GM12878 (cell line): Measurements from ENCODE around the gene CTNNA3. TPM values are rescaled to one million over a fixed set of nuclear protein-coding genes. Genes with fewer than 3 reads are reported as not detected.

Experiments
- ATAC-seq: fragments of 200-7000 bp; cut with Tn5 transposase; 3 replicates; pipeline ENCODE4 v1.9.1; 2020; ENCODE audit warnings: mild to moderate bottlenecking, moderate library complexity
- BruUV-seq: library from RNA; stranded (reverse); fragments of 400-500 nt; replicated peaks from 2 replicates; lab custom pipeline; 2021; lab: Mats Ljungman, UMichigan
- CTCF ChIA-PET: fragments of 300-600 bp; sonication (Branson Sonifier 250); formaldehyde crosslinking; extraction: SDS; loops from one replicate; lab custom pipeline; 2021; ENCODE audit warnings: inconsistent platforms; lab: Yijun Ruan, JAX
- POLR2A ChIA-PET: fragments of 350-600 bp; formaldehyde crosslinking; extraction: SDS; loops from one replicate; lab custom pipeline; 2021; ENCODE audit warnings: inconsistent platforms; lab: Charles Lee
- RAD21 ChIA-PET: fragments of 300-600 bp; sonication (Branson Sonifier 250); formaldehyde crosslinking; loops from one replicate; lab custom pipeline; 2023; ENCODE audit warnings: antibody characterized with exemption; ENCODE audit not compliant: unreplicated experiment; lab: Charles Lee
- SMC1A ChIA-PET: fragments of 300-600 bp; sonication (Branson Sonifier 250); formaldehyde crosslinking; loops from one replicate; lab custom pipeline; 2023; ENCODE audit not compliant: unreplicated experiment, uncharacterized antibody; lab: Charles Lee
- DNase-seq: peaks from one replicate; pipeline ENCODE4 v3.0.0-alpha.2; 2011; ENCODE audit warnings: low read depth, low spot score
- FAIRE-seq: peaks from 3 replicates; lab custom pipeline; 2011; peaks lifted over from hg19 to GRCh38; lab: Jason Lieb, UNC
- H2AFZ ChIP-seq: 2 replicates; pipeline ENCODE4 v1.6.0; 2011; ENCODE audit warnings: low read depth, low read length, control low read depth; ENCODE audit not compliant: control insufficient read depth
- H3K27ac ChIP-seq: 2 replicates; pipeline ENCODE4 v1.5.1; 2011; ENCODE audit warnings: control low read depth; ENCODE audit not compliant: control insufficient read depth, insufficient read depth
- H3K27me3 ChIP-seq, 2 experiments: replicated peaks in 1 of 2; 2 replicates each; pipeline versions ENCODE4 v1.6.0 to v1.6.1; 2011; ENCODE audit warnings: low read length in 1 of 2; ENCODE audit not compliant: control insufficient read depth in 2 of 2, insufficient read depth in 2 of 2
- H3K36me3 ChIP-seq, 2 experiments: 2 replicates each; pipeline ENCODE4 v1.5.1; 2011; ENCODE audit warnings: low read length in 1 of 2; ENCODE audit not compliant: control insufficient read depth in 2 of 2, insufficient read depth in 2 of 2
- H3K4me1 ChIP-seq: 2 replicates; pipeline ENCODE4 v1.6.1; 2011; ENCODE audit warnings: mild to moderate bottlenecking, low read length, moderate library complexity, mixed read lengths; ENCODE audit not compliant: control insufficient read depth, insufficient read depth
- H3K4me2 ChIP-seq: 2 replicates; pipeline ENCODE4 v1.6.0; 2011; ENCODE audit warnings: control low read depth; ENCODE audit not compliant: control insufficient read depth, insufficient read depth
- H3K4me3 ChIP-seq: fragments of 200-600 bp; sonication (generic); 2 replicates; pipeline ENCODE4 v1.5.1; 2016
- H3K79me2 ChIP-seq: 2 replicates; pipeline ENCODE4 v1.6.0; 2011; ENCODE audit warnings: low read length; ENCODE audit not compliant: control insufficient read depth, insufficient read depth
- H3K9ac ChIP-seq: 2 replicates; pipeline ENCODE4 v1.8.0; 2011; ENCODE audit warnings: low read length, control low read depth, mixed read lengths; ENCODE audit not compliant: control insufficient read depth, insufficient read depth
- H3K9me3 ChIP-seq: replicated peaks from 3 replicates; pipeline ENCODE4 v1.5.1; 2011; ENCODE audit warnings: mild to moderate bottlenecking, low read length; ENCODE audit not compliant: control insufficient read depth, insufficient read depth
- H4K20me1 ChIP-seq: 2 replicates; pipeline ENCODE4 v1.6.0; 2011; ENCODE audit not compliant: control insufficient read depth, insufficient read depth
- BHLHE40 ChIP-seq, 2 experiments: fragments of 450-650 bp in 1 of 2; IDR thresholded peaks; 2 replicates each; pipeline ENCODE4 v1.6.1; 2011 to 2017; ENCODE audit warnings: low read depth in 2 of 2, borderline replicate concordance in 1 of 2, improper control_type of control experiment in 1 of 2, low read length in 1 of 2, mild to moderate bottlenecking in 1 of 2
- CBX3 ChIP-seq: fragments of 200-600 bp; sonication (generic); IDR thresholded peaks from 2 replicates; pipeline ENCODE4 v1.6.1; 2016; ENCODE audit warnings: low read depth, borderline replicate concordance
- HSF1 ChIP-seq: fragments of 150-350 bp; IDR thresholded peaks from 2 replicates; pipeline ENCODE4 v1.6.1; 2014; ENCODE audit warnings: mild to moderate bottlenecking, low read depth, low read length
- IKZF1 ChIP-seq: fragments of 450-650 bp; conservative IDR thresholded peaks from 2 replicates; pipeline ENCODE4 v1.6.1; 2017; ENCODE audit warnings: antibody characterized with exemption, mild to moderate bottlenecking
- PRDM15 ChIP-seq: fragments of 450-650 bp; formaldehyde crosslinking; IDR thresholded peaks from 2 replicates; pipeline ENCODE4 v1.4.0; 2020; ENCODE audit warnings: mild to moderate bottlenecking, moderate library complexity
- RELA ChIP-seq: fragments of 450-650 bp; IDR thresholded peaks from 2 replicates; pipeline ENCODE4 v1.8.0; 2014; ENCODE audit warnings: borderline replicate concordance; ENCODE audit not compliant: partially characterized antibody
- SMC3 ChIP-seq: IDR thresholded peaks from 2 replicates; pipeline ENCODE4 v1.6.1; 2011; ENCODE audit warnings: low read length, improper control_type of control experiment, borderline replicate concordance
- in situ Hi-C: fragments of 300-500 bp; cut with MboI; formaldehyde crosslinking; loops from 9 replicates; pipeline ENCODE4 v1.14.3; 2018; ENCODE audit warnings: mixed read lengths
- intact Hi-C: fragments of 100-400 bp; cut with micrococcal nuclease; formaldehyde crosslinking; loops from one replicate; pipeline ENCODE4 v1.14.2; 2022; ENCODE audit not compliant: unreplicated experiment
- polyA plus RNA-seq, 11 experiments: library from polyadenylated mRNA; depleted of rRNA in 4 of 11; unstranded in 6 of 11; stranded (reverse) in 5 of 11; fragments of >200 nt; fragmentation: Nextera tagmentation in 4 of 11; fragmentation: Illumina TruSeq in 1 of 11; extraction: Ambion mirVana in 4 of 11; extraction: Trizol in 1 of 11; gene quantifications; 1 replicate in 1 of 11; 2 replicates in 10 of 11; pipeline versions ENCODE4 v1.2.1 to v1.2.3, GENCODE V29; 2011 to 2016; ENCODE audit warnings: inconsistent platforms in 2 of 11, missing spikeins in 2 of 11, low read depth in 1 of 11
- total RNA-seq, 4 experiments: library from RNA; depleted of rRNA in 3 of 4; stranded (reverse); fragments of >200 nt in 3 of 4; fragmentation: Illumina TruSeq in 1 of 4; extraction: Trizol in 1 of 4; gene quantifications; 2 replicates each; pipeline versions ENCODE4 v1.2.1 to v1.2.3, GENCODE V29; 2013 to 2021

CTNNA3 gene
- total and polyA plus RNA-seq, 10 of the 15 experiments (the other 5 are each of a cell fraction or from before 2014, with no cell fraction given), result under 0.01 to 4.5 (median 0.22) TPM; not detected in 2

GRCh38 chr10:66405566-66405965 lies 1290.4 kb downstream of the CTNNA3 start:
- no peaks in the 10 kb centered on the region for H3K36me3 ChIP-seq
- intact Hi-C loops (no loop called here), in situ Hi-C loops (no loop called here)
- no peak overlapping the region for H2AFZ ChIP-seq
- no peaks in the 10 kb centered on the region for H4K20me1 ChIP-seq
- RAD21 ChIA-PET, result no interaction called here
- BruUV-seq, result no TSS peak
- no peak overlapping the region for H3K4me2 ChIP-seq
- H3K9me3 ChIP-seq, result no peaks in the 10 kb centered on the region
- H3K79me2 ChIP-seq, result no peaks in the 10 kb centered on the region
- CTCF ChIA-PET, result no interaction called here
- FAIRE-seq (no peak), ATAC-seq (no peak), DNase-seq (no peak)
- H3K9ac ChIP-seq, result no peak overlapping the region
- H3K4me1 ChIP-seq, result no peaks in the 10 kb centered on the region
- SMC1A ChIA-PET, result no interaction called here
- H3K27me3 ChIP-seq, result no peaks in the 10 kb centered on the region
- H3K4me3 ChIP-seq, result no peak overlapping the region
- POLR2A ChIA-PET, result no interaction called here
- TF ChIP-seq SMC3 (no peak), PRDM15 (no peak), HSF1 (no peak), CBX3 (no peak), IKZF1 (no peak), BHLHE40 (IDR thresholded peaks at IDR 0.05; ENCODE audit: borderline replicate concordance in 1 of 2, low read depth in 2 of 2, low read length in 1 of 2) (no peak), RELA (no peak)
- no peak overlapping the region for H3K27ac ChIP-seq
